LHCN-M2 (cell line): Measurements from ENCODE around the gene DNAH10. TPM values are rescaled to one million over a fixed set of nuclear protein-coding genes. Genes with fewer than 3 reads are reported as not detected.
"Not testable (repeated sequence)": the region's sequence is repeated elsewhere in the genome, so short reads cannot be mapped to it uniquely, and the experiment has no call there.

ENCODE experiments used
- DNase-seq: peaks from one replicate; pipeline ENCODE4 v3.0.0-alpha.2; 2012; ENCODE audit warnings: low read depth
- total RNA-seq: library from RNA; depleted of rRNA; stranded (reverse); fragments of >200 nt; gene quantifications from 2 replicates; pipeline ENCODE4 v1.2.3, GENCODE V29; 2014

The DNAH10 gene
- total RNA-seq, 1 experiment from 2014 or later, result under 0.01 TPM

- DNase-seq, result not testable (repeated sequence)
Measured at GRCh38 chr12:123946516-123947505, 184.7 kb downstream of the DNAH10 start.

DNA sequence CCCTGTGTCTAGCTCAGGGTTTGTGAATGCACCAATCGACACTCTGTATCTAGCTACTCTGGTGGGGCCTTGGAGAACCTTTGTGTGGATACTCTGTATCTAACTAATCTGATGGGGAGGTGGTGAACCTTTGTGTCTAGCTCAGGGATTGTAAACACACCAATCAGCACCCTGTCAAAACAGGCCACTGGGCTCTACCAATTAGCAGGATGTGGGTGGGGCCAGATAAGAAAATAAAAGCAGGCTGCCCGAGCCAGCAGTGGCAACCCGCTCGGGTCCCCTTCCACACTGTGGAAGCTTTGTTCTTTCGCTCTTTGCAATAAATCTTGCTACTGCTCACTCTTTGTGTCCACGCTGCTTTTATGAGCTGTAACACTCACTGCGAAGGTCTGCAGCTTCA lies 185.4 kb downstream of the DNAH10 start:
- not testable (repeated sequence) for DNase-seq

- no peak for DNase-seq
Measured at GRCh38 chr12:123948401-123948795, 186.3 kb downstream of the DNAH10 start.

GRCh38 chr12:123948796-123949769 lies 187.0 kb downstream of the DNAH10 start:
- no peak for DNase-seq

- DNase-seq, result no peak
Measured at GRCh38 chr12:123949770-123950165, 187.7 kb downstream of the DNAH10 start.

- DNase-seq, result no peak
Measured at GRCh38 chr12:123950476-123951349, 188.6 kb downstream of the DNAH10 start.

DNA sequence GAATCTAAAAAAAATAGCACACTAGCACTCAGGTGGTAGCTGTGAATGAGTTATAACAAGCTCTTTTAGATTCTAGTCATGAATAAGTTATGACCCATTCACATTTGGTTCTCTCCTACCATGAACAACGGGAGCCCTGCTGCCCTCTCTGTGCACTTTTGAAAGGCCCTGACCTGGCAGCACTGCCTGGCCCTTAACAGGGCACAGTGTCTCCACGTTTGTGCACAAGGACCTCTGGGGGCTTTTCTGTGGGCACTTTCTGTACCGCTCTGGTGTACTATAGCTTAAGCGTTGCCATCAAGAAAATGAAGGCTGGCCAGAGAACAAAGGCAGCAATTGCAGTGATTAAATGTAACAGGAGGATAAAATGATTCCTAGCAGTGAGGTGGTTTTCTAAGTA lies 189.4 kb downstream of the DNAH10 start:
- DNase-seq, result no peak

GRCh38 chr12:123952037-123952436 lies 189.9 kb downstream of the DNAH10 start:
- DNase-seq, result no peak

- no peak for DNase-seq
Measured at GRCh38 chr12:123954647-123955350, 192.7 kb downstream of the DNAH10 start.

DNA sequence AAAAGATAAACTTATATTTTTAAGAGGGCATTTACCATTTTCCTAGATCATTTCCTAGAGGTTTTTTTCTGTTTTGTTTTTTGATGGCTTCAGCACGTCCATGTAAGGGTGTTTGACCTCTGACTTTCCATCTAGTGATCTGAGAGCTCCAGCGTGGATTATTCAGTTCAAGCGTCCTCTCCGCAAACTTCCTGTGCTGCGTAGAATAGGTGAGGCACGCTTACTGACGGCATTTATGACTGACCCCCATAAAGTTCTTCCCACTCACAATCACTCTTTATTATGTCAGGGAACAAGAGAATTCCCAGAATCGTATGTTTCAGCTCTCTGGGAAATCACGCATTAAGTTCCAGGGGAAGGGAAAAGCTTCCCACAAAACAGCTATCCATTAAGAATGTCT lies 194.1 kb downstream of the DNAH10 start:
- no peak for DNase-seq

DNA sequence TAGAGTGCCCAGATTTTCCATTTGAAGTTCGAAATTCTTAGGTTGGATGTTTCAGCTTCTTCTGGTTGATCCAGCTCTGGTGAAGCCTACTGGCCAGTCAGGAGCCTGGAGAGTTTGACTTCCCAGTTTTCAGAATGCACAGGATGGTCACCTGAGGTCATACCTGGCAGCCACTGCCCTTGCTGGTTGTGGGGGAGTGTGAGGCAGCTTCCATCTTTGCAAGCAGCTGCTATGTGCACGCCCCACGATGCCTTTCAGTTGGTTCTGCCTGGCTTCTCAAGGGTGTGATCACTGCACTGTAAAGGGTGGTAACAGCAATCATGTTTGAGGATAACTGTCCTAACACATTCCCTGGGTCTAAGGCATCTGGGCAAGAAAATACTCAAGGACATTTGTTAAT lies 195.1 kb downstream of the DNAH10 start:
- DNase-seq, result no peak

- no peak for DNase-seq
Measured at GRCh38 chr12:123958462-123958861, 196.4 kb downstream of the DNAH10 start.

- DNase-seq, result no peak
Measured at GRCh38 chr12:123958876-123959275, 196.8 kb downstream of the DNAH10 start.

DNA sequence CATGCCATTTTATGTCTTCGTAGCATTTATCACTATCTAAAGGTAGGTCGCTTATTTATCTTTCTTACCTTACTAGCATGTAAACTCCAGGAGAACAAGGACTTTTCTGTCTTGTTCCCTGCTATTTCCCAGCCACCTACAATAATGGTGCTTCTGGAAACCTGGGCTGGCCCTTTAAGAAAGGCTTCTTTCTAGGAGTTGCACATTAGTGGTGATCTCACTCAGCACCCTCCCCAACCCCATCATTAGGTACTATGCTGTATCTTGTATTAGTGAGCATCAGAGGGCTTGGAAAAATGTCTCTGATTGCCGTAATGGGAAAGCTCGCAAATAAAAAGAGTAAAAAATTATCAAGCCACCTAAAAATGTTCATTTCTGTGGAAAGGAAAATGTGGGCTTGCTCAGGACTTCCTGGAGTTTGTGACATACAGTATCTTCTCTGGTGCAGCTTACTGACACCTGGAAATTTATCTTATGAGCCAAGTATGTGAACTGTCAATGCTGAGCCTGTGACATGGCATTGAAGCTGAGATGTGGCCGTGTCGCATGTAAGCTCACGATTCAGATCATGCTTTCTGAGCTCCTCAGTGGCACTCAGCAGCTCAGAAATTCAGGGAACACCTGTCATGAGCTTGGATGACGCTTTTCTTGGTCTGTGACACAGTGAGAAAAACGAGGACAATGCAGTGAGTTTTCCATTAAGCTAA lies 198.1 kb downstream of the DNAH10 start:
- no peak for DNase-seq

DNA sequence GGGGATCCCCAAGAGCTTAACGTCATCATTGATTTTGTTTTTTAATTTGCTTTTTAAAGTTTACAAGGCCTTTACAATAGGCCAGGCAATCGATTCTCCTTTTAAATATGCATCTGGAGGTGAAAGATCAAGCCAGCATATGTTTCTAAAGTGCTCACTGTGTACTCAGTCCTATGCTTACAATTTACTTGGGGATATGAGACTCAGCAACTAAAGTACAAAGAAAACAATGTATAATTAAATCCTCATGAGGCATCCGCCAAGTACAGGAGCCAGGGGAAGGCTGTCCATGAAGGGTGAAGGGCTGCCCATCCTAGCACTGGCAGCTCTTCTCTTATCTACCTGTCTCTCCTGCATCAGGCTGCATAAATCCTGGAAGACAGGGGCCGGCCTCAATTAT lies 198.8 kb downstream of the DNAH10 start:
- DNase-seq, result no peak

DNA sequence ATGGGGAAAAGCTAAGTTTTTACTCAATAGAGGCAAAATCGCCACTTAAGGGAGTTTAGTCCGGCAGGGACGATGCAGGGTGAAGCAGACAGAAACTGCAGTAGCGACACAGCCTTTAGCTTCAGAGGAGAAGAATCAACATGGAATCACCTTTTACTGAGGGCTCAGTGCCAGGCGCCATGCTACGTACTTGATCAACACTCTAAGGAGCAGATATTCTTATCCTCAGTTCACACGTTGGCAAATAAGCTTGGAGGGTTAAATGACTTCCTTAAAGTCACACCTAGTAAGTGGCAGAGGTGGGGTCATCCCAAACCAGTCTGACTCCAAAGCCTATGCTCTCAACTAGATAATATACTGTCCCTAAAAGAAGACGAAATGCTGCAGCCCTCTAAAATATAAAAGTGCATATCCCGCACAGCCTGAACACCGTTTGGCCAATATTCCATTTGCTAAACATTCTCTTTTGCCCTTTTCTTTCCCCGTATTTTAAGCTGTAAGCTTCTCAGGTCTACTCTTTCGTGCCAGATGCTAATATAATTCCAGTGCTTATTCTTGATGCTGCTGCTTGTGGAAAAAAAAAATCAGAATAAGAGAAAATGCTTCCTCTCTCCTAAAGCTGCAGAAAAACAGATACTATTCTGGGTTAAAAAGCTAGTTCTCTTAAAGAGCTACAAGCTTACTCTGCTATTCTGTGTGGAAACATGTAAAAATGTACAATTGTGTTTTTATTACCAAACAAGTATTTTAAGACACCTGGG lies 199.7 kb downstream of the DNAH10 start:
- no peak for DNase-seq

DNA sequence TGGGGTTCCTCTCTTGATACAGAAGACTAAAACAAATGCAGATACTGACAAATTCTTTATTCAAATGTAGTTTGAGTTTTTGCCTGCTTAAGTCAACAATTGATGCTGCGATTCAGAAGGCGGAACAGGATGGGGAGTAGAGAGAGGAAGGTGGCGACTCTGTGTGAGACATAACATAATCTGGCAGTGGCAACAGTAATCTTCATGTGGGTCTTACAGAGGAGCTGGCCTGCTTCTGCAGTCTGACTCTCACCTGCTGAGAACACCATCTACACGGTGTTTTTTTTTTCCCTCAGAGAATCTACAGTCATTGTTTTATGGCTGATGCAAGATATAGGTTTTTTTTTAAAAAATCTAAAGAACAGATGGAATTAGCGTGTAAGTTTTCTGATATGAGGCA lies 200.4 kb downstream of the DNAH10 start:
- DNase-seq, result no peak

DNA sequence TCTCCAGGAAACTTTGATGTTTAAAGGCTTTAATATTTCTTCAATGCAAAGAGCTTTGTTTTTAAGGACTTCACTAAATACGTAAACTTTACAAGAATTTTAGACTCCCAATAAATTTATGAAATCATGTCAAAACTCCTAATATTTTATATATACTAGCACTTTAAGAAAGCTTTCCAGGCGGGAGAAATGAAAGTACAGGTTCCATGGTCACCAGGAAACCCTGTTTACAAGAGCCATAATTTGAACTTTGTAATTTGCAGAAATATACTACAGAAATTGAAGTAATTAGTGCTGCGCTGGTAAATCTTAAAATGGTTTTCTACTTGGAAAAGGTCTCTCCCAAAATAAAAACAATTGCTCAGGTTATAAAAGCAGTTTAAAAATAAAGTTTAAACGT lies 201.7 kb downstream of the DNAH10 start:
- no peak for DNase-seq

DNA sequence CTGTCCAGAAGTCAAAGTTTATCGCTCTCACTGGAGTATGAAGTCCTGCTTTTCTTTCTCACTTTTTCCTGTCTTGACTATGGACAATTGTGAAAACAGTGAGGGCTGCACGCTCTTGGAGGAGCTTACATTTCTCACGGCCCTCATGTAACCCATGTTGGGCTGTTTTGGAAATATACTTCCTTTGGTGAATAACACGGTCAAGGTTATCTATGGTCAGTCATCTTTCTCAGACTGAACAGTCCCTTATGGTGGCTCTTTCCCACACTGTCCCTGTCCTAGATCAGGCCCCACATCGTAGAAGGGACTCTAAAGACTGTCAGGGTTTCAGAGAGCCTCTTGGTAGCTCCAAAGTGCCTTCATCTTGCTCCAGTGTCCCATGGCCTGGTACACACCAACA lies 203.3 kb downstream of the DNAH10 start:
- no peak for DNase-seq
